ENCODE results near the gene MYH11. TPM values are rescaled to one million over a fixed set of nuclear protein-coding genes. Genes with fewer than 3 reads are reported as not detected.

MYH11 gene
- total and polyA plus RNA-seq, 2 of the 13 experiments (the other 11 are each of a cell fraction or from before 2014, with no cell fraction given), result not detected

DNA sequence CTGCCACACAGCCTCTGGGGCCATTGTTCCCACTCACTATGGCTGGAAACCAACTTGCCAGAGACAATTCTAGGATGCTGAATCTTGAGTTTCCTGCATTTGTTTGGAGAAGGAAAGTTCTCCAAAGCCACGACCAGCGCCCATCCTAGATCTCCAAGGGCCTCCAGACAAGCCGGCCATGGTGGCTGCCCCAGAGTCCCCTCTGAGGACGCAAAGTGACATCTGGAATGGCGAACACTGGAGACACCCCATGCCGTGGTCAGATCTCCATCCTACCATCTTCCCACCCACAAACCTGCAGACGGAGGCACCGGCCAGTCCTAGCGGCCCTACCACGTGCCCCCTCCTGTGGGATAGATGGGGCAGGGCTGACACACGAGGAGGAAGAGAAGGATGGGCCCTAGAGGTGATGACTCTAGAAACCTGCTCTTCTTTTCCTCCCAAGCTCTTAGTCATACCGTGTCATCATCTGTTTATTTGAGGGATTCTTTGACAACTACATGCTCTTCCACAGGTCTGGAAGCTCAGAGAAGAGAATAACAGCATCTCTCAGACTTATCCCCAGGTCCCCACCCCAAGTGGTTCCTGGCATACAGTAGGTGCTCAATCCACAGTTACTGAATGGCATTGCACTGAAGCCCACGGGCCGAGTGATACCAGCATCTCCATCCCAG is 71.3 kb downstream of the MYH11 start:
- intact Hi-C loops (cut with micrococcal nuclease; ENCODE audit: unreplicated experiment), result no loop called here
- DNase-seq (ENCODE audit: low spot score), result no peak
- ChIA-PET POLR2A (no interaction called here), CTCF (ENCODE audit: low intra/inter-chr PET ratio, low total read pairs) (no interaction called here)
- ATAC-seq, result no peak
- FAIRE-seq, result no peak
- Histone ChIP-seq H3K9me3 (ENCODE audit: low read length) (no peaks in the 10 kb centered on the region), H3K9ac (ENCODE audit: insufficient read depth, low read depth, low read length) (no peak overlapping the region), H3K79me2 (ENCODE audit: insufficient read depth, low read length) (no peaks in the 10 kb centered on the region), H2AFZ (ENCODE audit: low read length) (no peak overlapping the region), H3K36me3 (replicated peaks in 1 of 2; ENCODE audit: control insufficient read depth in 1 of 2, insufficient read depth in 2 of 2, low read length in 2 of 2) (no peaks in the 10 kb centered on the region), H3K4me1 (ENCODE audit: insufficient read depth, low read length) (no peaks in the 10 kb centered on the region), H3K27ac (ENCODE audit: extremely low read length, insufficient read depth, low read length) (no peak overlapping the region), H3K27me3 (ENCODE audit: control insufficient read depth in 1 of 2, insufficient read depth in 2 of 2, low read length in 2 of 2) (peaks cover 2 to 32% of the 10 kb centered on the region in 2 experiments; a peak in 4 of 5 replicates), H3K4me3 (replicated peaks in 1 of 3; ENCODE audit: insufficient read depth in 1 of 3, low read depth in 2 of 3, low read length in 3 of 3) (no peak overlapping the region), H3K4me2 (ENCODE audit: low read depth, low read length) (no peak overlapping the region), H4K20me1 (ENCODE audit: insufficient read depth, low read length) (no peaks in the 10 kb centered on the region)
- no TSS peak for BruUV-seq (replicated peaks)
- TF ChIP-seq, protein P1, sequence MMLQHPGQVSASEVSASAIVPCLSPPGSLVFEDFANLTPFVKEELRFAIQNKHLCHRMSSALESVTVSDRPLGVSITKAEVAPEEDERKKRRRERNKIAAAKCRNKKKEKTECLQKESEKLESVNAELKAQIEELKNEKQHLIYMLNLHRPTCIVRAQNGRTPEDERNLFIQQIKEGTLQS (CRISPR knock-in tag; IDR thresholded peaks at IDR 0.05), result no peak
- TF ChIP-seq ETV5 (CRISPR knock-in tag; IDR thresholded peaks at IDR 0.05; ENCODE audit: borderline replicate concordance) (no peak), FOXM1 (CRISPR knock-in tag; IDR thresholded peaks at IDR 0.05) (no peak), ZNF7 (CRISPR knock-in tag; IDR thresholded peaks at IDR 0.05) (no peak), CREB1 (IDR thresholded peaks at IDR 0.05) (0 out of 2 replicates have a peak, but pooled peaks have one; percentile 27), CREB1 (CRISPR knock-in tag; IDR thresholded peaks at IDR 0.05) (no peak), NRL (CRISPR knock-in tag; IDR thresholded peaks at IDR 0.05; ENCODE audit: borderline replicate concordance) (no peak)
- TF ChIP-seq, protein P2, sequence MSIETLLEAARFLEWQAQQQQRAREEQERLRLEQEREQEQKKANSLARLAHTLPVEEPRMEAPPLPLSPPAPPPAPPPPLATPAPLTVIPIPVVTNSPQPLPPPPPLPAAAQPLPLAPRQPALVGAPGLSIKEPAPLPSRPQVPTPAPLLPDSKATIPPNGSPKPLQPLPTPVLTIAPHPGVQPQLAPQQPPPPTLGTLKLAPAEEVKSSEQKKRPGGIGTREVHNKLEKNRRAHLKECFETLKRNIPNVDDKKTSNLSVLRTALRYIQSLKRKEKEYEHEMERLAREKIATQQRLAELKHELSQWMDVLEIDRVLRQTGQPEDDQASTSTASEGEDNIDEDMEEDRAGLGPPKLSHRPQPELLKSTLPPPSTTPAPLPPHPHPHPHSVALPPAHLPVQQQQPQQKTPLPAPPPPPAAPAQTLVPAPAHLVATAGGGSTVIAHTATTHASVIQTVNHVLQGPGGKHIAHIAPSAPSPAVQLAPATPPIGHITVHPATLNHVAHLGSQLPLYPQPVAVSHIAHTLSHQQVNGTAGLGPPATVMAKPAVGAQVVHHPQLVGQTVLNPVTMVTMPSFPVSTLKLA (IDR thresholded peaks at IDR 0.05), result peak; percentile 72
- TF ChIP-seq, protein P3, sequence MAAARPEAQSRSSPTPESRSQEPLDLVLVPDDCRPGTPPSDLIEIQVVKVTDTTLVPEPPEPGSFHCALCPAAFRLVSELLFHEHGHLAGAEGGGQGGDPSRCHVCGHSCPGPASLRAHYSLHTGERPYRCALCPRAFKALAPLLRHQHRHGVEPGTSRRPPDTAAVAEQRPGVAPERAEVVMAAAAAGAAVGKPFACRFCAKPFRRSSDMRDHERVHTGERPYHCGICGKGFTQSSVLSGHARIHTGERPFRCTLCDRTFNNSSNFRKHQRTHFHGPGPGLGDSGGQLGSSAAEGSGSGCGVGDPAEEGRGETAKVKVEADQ (CRISPR knock-in tag; IDR thresholded peaks at IDR 0.05; ENCODE audit: borderline replicate concordance), result no peak
- in situ Hi-C loops (cut with HindIII; ENCODE audit: extremely low pct_ligation_motif_present, low pct_unique_long_range_greater_than_20kb), result no loop called here
- 11% methylated on average over 10 of the region's 14 CpGs for WGBS (ENCODE audit: low lambda C conversion rate)

All from HepG2 (cell line).